Amygdala (tissue), 56 donors: ENCODE data around the gene TFF1.
"Not testable (repeated sequence)": the region's sequence is repeated elsewhere in the genome, so short reads cannot be mapped to it uniquely, and the experiment has no call there.

Source experiments
- DNase-seq, 56 donors: peaks; one replicate each; lab custom pipeline; 2025; lab: John Stamatoyannopoulos, UW

Gene TFF1

DNA sequence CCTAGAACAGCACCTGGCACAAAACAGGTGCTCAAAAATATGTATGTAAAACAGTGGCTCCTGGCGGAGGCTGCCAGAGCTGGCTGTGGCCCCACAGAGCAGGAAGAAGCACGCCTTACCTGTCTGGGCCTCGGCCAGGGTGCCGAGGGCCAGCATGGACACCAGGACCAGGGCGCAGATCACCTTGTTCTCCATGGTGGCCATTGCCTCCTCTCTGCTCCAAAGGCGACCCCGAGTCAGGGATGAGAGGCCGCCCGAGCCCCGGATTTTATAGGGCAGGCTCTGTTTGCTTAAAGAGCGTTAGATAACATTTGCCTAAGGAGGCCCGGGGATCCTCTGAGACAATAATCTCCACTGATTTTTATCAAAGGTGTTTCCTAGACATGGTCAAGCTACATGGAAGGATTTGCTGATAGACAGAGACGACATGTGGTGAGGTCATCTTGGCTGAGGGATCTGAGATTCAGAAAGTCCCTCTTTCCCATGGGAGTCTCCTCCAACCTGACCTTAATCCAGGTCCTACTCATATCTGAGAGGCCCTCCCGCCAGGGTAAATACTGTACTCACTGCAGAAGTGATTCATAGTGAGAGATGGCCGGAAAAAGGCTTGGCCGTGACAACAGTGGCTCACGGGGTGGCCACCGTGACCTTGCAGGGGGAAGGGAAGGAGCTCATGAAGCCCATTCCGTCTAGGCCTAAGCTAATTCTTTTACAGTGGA is at the start of gene TFF1:
TSS of gene TFF1 (minus strand) at position 244 of the 719 bp plus-strand sequence. CDS start at position 204, 40 bp downstream.
- no peak for DNase-seq

DNA sequence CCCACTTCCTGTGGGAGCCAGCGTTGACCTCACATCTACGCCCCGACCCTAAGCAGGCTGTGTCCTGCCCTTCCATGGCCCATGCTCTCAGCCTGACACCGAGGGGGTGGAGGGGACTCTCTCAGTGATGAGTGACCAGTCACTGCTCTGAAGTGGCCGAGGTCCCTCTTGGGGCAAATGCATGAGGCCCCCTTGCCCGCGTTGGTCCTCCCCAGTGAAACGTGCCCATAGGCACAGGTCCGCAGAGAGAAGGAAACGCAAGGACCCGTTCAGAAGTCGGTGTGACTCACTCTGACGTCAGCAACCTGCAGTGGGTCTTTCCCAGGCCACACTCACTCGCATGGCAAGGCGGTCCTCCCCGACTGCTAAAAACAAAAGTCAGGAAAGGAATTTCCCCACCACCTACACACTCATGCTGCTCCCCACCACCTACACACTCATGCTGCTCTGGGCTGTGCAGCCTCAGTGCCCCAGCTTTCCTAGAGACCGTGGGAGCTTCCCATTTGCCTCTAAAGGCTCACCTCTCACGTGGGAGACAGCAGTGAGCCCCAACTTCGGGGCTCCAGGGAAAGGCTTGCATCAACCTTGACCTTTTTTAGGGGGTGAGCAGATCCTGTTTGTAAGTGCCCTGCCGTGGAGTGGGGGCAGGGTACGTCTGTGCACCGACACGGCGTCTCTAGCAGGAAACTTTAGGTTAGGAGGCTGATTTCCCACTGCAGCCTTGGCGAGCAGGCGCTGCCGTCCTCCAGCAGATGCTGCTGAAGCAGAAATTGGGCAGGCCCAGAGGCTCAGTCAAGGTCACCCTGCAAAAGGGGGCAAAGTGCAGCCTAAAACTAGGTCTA is 48.8 kb upstream of the TFF1 start:
- DNase-seq = peak in 4 of 56 donors; percentile 14 to 39 (median 22)

DNA sequence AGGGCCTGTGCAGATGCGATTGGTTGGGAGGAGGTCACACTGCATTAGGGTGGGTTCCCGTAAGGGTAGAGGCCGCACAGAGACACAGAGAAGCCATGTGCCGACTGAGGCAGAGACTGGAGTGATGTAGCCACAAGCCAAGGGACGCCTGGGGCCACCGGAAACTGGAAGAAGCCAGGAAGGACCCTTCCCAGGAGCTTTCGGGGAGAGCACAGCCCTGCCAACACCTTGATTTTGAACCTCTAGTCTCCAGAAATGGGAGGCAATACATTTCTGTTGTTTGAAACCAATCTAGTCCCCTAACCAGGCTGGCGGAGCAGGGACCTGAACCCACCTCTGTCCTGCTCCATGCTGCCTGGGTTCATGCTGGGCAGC is 48.2 kb upstream of the TFF1 start:
- DNase-seq = no peak

GRCh38 chr21:42414066-42414465 is 47.7 kb upstream of the TFF1 start:
- no peak for DNase-seq

DNA sequence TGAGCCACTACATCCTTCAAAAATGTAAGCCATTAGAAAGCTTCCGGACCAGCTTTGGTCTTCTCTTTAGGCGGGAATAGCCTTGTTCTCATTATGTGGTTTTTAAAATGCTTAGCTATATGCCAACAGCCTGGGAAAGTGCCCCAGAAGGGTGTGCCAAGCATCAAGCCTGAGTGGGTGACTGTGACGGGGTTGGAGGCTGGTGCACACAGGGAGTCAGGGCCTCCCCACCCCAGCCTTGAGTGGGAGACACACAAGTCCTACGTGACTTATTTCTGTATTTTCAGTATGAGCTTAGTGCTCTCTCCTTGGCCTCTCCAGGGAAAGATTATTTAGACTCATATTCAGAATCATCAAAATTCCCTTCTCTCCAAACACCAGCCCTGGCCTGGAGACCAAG is 47.2 kb upstream of the TFF1 start:
- DNase-seq = no peak

- no peak for DNase-seq
Observed at GRCh38 chr21:42413093-42413492, 46.8 kb upstream of the TFF1 start.

DNA sequence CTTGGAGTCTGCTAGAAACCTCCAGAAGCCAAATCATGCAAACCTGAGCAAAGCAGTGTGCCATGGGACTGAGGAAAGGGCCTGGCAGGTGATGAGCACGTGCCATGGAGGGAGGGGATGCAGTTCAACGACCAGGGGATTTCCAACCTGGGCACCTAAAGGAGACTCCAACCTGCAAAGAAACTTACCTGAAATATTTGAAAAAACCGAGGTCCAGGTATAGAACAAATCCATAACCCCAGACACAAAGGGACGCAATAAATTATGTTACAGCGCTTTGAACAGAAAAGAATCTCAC is 46.2 kb upstream of the TFF1 start:
- no peak for DNase-seq

DNA sequence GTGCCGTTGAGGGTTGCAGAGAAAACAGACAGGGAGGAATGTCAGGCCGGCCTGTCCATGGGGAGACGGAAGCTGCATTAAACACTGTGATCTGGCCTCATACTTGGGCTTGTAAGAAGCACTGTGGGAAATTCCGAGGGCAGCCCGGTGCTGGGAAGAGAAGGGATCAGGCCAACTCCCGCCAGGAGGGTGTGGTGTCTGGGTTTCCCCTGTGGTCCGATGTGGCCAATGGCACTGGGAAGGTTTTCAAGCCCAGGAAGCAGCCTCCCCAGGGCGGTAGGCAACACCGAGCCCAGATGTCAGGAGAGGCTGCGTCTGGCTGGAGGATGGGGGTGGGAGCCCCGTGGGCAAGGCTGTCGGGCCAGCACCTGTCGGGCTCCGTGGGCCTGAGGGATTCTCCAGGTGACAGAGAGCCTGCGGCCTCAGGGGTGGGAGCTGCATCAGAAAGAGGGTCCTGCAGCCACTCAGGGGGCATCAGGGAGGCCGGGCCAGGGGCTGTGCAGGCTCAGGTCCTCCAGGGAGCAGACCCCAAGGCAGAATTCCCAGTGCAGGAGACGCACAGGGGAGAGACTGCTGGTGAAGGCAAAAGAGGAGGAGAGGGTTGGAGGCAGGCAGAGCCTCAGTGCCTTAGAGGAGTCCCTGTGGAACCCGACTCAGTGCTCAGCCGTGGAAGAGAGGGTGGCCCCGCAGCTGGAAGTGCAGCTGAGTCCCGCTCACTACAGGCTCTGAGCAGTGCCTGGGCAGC is 45.7 kb upstream of the TFF1 start:
- DNase-seq = no peak

DNA sequence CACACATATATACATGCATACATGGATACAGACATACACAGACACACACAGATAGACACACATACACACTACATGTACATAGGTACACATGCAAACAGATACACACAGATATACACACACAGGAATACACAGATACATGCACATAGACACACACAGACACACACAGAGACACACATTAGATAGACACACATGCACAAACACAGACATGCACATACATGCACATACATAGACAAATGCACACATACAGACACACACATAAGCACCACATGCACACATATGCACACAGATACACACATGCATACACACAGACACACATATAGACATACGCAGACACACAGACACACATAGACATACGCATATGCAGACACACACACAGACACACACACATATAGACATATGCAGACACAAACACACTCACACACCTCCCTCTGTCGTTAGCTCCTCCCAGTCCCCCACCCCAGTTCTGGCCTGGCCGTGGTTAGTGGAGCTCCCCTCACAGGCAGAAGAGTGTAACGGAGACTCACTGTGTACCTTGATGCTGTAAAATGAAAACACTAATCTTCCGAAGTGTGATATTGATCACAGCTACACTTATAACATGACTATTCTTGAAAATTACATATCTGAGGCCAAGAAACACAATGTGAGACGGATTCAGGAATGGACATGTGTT is 45.0 kb upstream of the TFF1 start:
- DNase-seq = no peak

DNA sequence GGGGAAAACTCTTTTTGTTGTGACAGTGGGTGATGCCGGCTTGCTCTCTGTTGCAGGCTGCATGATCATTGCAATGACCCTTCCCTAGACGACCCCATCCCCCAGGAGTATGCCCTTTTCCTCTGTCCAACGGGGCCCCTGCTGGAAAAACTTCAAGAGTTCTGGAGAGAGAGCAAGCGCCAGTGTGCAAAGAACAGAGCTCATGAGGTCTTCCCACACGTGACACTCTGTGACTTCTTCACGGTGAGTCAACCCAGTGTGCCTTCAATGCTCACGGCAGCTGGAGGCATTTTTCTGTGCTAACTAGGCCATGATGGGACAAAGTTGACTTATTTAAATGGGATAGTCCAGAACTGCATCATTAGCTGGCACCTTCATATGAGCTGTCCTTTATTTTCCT is 43.0 kb upstream of the TFF1 start:
- DNase-seq = no peak

- not testable (repeated sequence) for DNase-seq
Observed at GRCh38 chr21:42408718-42409117, 42.4 kb upstream of the TFF1 start.

DNA sequence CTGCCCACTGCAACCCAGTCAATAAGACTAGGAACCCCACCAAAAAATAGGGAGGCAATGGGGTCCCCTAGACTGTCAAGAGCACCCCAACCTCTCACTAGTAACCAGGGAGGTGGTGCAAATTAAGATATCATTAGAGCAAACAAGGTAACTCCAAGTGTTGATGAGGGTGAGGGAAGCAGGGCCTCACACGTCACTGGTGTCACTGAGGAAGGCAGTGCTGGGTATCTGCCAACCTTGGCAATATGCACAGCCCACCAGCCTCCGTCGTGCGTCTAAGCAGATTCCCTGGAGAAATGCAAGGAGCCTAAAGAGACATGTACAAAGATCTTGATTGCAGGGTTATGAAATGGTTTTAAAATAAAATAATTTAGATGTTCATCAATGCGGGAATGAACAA is 41.1 kb upstream of the TFF1 start:
- DNase-seq = no peak

GRCh38 chr21:42406866-42407265 is 40.5 kb upstream of the TFF1 start:
- DNase-seq = no peak

DNA sequence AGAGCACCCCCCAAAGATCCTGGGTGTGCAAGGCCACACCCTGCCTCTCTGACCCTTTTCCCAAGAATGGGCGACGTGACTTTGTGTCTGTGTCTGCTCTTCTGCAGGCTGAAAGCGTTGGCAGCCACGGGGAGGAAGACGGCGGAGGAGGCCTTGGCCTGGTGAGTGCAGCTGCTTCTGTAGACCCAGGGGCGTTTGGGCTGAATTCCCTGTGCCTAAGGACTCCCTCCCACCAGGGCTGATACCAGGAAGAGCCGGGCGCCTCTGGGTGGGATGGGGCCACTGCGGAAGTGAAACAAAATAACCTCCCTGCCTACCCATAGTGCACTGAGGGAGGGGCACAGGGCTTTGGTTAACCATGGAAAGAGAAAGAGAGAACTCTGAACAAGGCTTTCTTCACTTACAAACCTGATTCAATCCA is 39.9 kb upstream of the TFF1 start:
- DNase-seq = no peak

DNA sequence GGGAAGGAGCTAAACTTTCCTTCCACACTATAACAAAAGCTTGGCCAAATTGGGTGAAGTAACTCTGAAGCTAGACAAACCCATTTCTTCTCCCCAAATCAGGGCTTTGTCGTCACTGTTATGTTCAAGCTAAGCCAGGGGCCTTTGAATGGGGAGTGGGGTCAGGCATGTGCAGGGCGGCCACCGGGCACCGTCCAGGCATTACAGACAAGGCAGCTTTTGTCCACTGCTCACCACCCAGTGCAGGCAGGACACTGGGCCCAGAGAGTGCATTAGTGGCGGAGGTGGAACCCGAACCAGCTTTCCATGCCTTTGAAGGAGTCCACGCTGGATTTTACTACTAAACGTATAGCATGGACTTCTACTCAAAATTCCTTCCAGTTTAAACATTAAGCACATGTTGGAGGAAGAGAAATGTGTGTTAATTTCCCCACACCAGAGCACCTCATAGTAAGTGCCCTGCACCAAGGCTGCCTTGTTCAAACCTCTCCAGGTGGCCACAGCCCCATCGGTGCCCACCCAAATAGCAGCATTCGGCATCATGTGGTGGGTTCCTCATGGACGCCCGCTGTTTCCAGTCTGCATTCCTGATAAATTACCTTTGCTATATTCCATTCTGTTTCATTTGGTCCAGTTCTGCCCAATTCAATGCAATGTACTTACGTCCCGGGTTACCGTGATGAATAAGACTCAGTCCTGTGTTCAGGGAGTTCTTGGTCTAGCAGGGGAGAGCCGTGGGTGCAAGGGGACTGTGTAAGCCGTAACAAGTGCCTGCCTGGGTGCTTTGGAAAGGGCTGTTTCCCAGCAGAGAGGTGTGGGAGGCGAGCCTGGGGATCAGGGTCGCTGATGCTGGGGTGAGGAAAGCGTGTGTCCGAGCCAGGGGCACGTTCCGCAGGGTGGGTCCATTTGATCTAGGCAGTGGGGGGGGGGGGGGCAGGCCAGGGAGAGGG is 39.0 kb upstream of the TFF1 start:
- no peak for DNase-seq

DNA sequence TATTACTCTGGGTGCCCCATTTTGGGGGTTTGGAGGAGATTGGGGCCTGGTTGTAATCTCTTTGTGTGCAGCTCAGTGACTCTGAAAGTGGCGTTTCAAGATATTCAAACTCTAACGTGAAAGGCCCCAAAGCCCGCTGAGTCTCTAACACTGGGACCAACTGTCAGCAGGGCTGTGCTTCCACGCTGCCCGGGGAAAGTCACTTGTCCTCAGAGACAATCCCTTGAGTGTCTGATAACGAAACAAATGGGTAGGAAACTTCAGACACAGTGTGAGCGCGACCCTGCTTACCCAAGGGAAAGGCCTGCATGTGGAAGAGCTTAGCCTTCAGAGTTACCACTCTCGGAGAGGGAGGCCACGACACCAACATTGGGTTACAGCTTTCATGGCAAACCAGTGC is 38.2 kb upstream of the TFF1 start:
- DNase-seq = no peak

- no peak for DNase-seq
Observed at GRCh38 chr21:42403611-42404231, 37.4 kb upstream of the TFF1 start, which contains the start of gene UBASH3A. UBASH3A (plus strand) TSS chr21:42403902; CDS start chr21:42403946, 44 bp downstream.

DNA sequence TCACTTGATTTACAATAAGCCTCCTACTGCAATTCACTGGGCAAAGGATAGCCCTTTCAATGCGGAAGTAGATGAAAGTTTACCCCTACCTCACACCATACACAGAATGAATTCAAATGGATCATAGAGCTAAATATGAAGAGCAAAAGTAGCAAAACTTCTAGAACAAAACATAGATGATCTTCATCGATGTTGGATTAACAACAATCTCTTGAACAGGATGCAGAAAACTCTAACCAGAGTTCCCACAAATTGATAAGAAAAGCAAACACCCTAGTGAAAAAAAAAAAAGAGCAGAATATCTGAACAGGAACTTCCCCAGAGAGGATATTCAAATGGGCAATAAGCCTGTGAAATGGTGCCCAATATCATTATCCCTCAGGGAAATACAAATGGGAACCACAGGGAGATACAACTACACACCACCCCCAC is 35.5 kb upstream of the TFF1 start:
- no peak for DNase-seq

GRCh38 chr21:42401154-42401553 is 34.8 kb upstream of the TFF1 start:
- no peak for DNase-seq
